Esophagus squamous epithelium (tissue), 4 donors: ENCODE results near the gene BST1.

Experiments used
- POLR2A ChIP-seq, 4 donors: fragments of 450-650 bp; IDR thresholded peaks; one replicate each; pipeline ENCODE4 v1.6.1; 2017; ENCODE audit warnings: antibody characterized with exemption in 4 of 4, mild to moderate bottlenecking in 4 of 4, moderate library complexity in 3 of 4
- TF ChIP-seq, protein P1 (sequence below), 6 experiments: fragments of 450-650 bp in 4 of 6; fragments of 200-600 bp in 2 of 6; sonication (generic) in 2 of 6; IDR thresholded peaks; one replicate each; pipeline ENCODE4 v1.5.1; 2016 to 2019; ENCODE audit warnings: antibody characterized with exemption in 6 of 6, mild to moderate bottlenecking in 4 of 6, moderate library complexity in 4 of 6

DNA sequence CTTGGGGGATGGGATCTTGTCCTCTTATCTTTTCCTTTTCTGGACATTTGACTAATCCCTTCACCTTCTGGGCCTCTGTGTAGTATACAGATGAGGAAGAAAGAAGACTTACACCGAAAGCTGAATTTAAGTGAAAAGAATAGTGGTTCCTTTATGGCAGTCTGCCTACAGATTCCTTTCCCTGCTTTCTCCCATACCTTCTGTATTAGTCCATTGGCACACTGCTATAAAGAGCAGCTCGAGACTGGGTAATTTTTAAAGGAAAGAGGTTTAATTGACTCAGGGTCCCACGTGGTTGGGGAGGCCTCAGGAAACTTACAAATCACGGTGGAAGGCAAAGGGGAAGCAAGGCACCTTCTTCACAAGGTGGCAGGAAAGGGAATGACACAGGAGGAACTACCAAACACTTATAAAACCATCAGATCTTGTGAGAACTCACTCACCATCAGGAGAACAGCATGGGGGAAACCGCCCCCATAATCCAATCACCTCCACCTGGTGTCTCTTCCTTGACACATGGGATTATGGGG lies 41.2 kb downstream of the BST1 start:
- TF ChIP-seq, protein P1, sequence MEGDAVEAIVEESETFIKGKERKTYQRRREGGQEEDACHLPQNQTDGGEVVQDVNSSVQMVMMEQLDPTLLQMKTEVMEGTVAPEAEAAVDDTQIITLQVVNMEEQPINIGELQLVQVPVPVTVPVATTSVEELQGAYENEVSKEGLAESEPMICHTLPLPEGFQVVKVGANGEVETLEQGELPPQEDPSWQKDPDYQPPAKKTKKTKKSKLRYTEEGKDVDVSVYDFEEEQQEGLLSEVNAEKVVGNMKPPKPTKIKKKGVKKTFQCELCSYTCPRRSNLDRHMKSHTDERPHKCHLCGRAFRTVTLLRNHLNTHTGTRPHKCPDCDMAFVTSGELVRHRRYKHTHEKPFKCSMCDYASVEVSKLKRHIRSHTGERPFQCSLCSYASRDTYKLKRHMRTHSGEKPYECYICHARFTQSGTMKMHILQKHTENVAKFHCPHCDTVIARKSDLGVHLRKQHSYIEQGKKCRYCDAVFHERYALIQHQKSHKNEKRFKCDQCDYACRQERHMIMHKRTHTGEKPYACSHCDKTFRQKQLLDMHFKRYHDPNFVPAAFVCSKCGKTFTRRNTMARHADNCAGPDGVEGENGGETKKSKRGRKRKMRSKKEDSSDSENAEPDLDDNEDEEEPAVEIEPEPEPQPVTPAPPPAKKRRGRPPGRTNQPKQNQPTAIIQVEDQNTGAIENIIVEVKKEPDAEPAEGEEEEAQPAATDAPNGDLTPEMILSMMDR (IDR thresholded peaks at IDR 0.05) = no peak
- no peak for TF ChIP-seq POLR2A (IDR thresholded peaks at IDR 0.05)
